GM21825 (cell line): Measurements from ENCODE around the gene CEP131.

Source experiments
- ATAC-seq: cut with Tn5 transposase; IDR thresholded peaks from one replicate; pipeline ENCODE4 v1.9.1; 2021; ENCODE audit warnings: mild to moderate bottlenecking, moderate library complexity; ENCODE audit not compliant: unreplicated experiment

CEP131 gene

GRCh38 chr17:81252326-81252986 is 29.7 kb upstream of the CEP131 start:
- ATAC-seq = no peak

- no peak for ATAC-seq
Measured at GRCh38 chr17:81251709-81252301, 29.0 kb upstream of the CEP131 start.

- no peak for ATAC-seq
Measured at GRCh38 chr17:81251094-81251708, 28.4 kb upstream of the CEP131 start.

- no peak for ATAC-seq
Measured at GRCh38 chr17:81250286-81251093, 27.7 kb upstream of the CEP131 start.

GRCh38 chr17:81249223-81250040 is 26.7 kb upstream of the CEP131 start:
- no peak for ATAC-seq

- no peak for ATAC-seq
Measured at GRCh38 chr17:81248649-81249048, 25.9 kb upstream of the CEP131 start.

- no peak for ATAC-seq
Measured at GRCh38 chr17:81247339-81247990, 24.7 kb upstream of the CEP131 start.

- no peak for ATAC-seq
Measured at GRCh38 chr17:81246679-81247338, 24.0 kb upstream of the CEP131 start.

- no peak for ATAC-seq
Measured at GRCh38 chr17:81246343-81246670, 23.5 kb upstream of the CEP131 start.

- ATAC-seq = no peak
Measured at GRCh38 chr17:81245665-81246342, 23.0 kb upstream of the CEP131 start.

- no peak for ATAC-seq
Measured at GRCh38 chr17:81245024-81245664, 22.4 kb upstream of the CEP131 start.

- no peak for ATAC-seq
Measured at GRCh38 chr17:81244358-81245023, 21.7 kb upstream of the CEP131 start.

- ATAC-seq = no peak
Measured at GRCh38 chr17:81243333-81243664, 20.5 kb upstream of the CEP131 start.

GRCh38 chr17:81242421-81243332 is 19.9 kb upstream of the CEP131 start:
- no peak for ATAC-seq

GRCh38 chr17:81241648-81242420 is 19.1 kb upstream of the CEP131 start:
- ATAC-seq = no peak

GRCh38 chr17:81241203-81241602 is 18.4 kb upstream of the CEP131 start:
- ATAC-seq = no peak

- ATAC-seq = no peak
Measured at GRCh38 chr17:81240761-81241160, 18.0 kb upstream of the CEP131 start.
